EL (cell line): ENCODE data around the gene HK1.
"Not testable (repeated sequence)": the region's sequence is repeated elsewhere in the genome, so short reads cannot be mapped to it uniquely, and the experiment has no call there.

Source experiments
- DNase-seq: peaks from one replicate; pipeline ENCODE4 v3.0.0-alpha.2; 2016

Gene HK1

GRCh38 chr10:69426376-69426727 lies 148.1 kb downstream of the HK1 start:
- no peak for DNase-seq

- no peak for DNase-seq
Observed at GRCh38 chr10:69428165-69428564, 149.9 kb downstream of the HK1 start.

- no peak for DNase-seq
Observed at GRCh38 chr10:69434169-69434568, 155.9 kb downstream of the HK1 start.

- no peak for DNase-seq
Observed at GRCh38 chr10:69434926-69435325, 156.6 kb downstream of the HK1 start.

GRCh38 chr10:69435966-69436520 lies 157.7 kb downstream of the HK1 start:
- DNase-seq, result no peak

- DNase-seq, result no peak
Observed at GRCh38 chr10:69437321-69438259, 159.3 kb downstream of the HK1 start.

- peak; percentile 88 for DNase-seq
Observed at GRCh38 chr10:69438536-69439349, 160.4 kb downstream of the HK1 start.

GRCh38 chr10:69439350-69439739 lies 161.0 kb downstream of the HK1 start:
- DNase-seq, result peak; percentile 81

GRCh38 chr10:69439813-69440506 lies 161.7 kb downstream of the HK1 start:
- DNase-seq, result peak; percentile 66

GRCh38 chr10:69443354-69443753 lies 165.1 kb downstream of the HK1 start:
- no peak for DNase-seq

- DNase-seq, result no peak
Observed at GRCh38 chr10:69445041-69445440, 166.7 kb downstream of the HK1 start.

- peak; percentile 47 for DNase-seq
Observed at GRCh38 chr10:69446229-69446628, 167.9 kb downstream of the HK1 start.

GRCh38 chr10:69446650-69447151 lies 168.4 kb downstream of the HK1 start:
- DNase-seq, result peak; percentile 87

- peak; percentile 74 for DNase-seq
Observed at GRCh38 chr10:69449841-69450240, 171.5 kb downstream of the HK1 start.

- not testable (repeated sequence) for DNase-seq
Observed at GRCh38 chr10:69450395-69450794, 172.1 kb downstream of the HK1 start.

- DNase-seq, result peak; percentile 76
Observed at GRCh38 chr10:69451209-69451783, 173.0 kb downstream of the HK1 start, which contains the start of gene TSPAN15. TSPAN15 (plus strand) TSS chr10:69451465; CDS start chr10:69451595, 130 bp downstream.
